HFFc6 (cell line): ENCODE data around the gene WDR20. TPM values are rescaled to one million over a fixed set of nuclear protein-coding genes. Genes with fewer than 3 reads are reported as not detected.

Experiments
- DNase-seq: peaks from one replicate; pipeline ENCODE4 v3.0.0-alpha.2; 2018
- H3K27ac Mint-ChIP-seq: 2 replicates; pipeline ENCODE4 v1.8.0; 2020; ENCODE audit warnings: mild to moderate bottlenecking, mixed read lengths
- H3K27me3 Mint-ChIP-seq: 2 replicates; pipeline ENCODE4 v1.8.0; 2021; ENCODE audit warnings: mild to moderate bottlenecking, moderate library complexity, mixed read lengths; ENCODE audit not compliant: insufficient read depth
- H3K36me3 Mint-ChIP-seq: 2 replicates; pipeline ENCODE4 v1.8.0; 2021; ENCODE audit warnings: low read depth, mixed read lengths
- H3K4me1 Mint-ChIP-seq: 2 replicates; pipeline ENCODE4 v1.8.0; 2020; ENCODE audit warnings: low read depth, mixed read lengths
- H3K4me3 Mint-ChIP-seq: 2 replicates; pipeline ENCODE4 v1.8.0; 2020; ENCODE audit warnings: mild to moderate bottlenecking, moderate library complexity, mixed read lengths
- H3K9me3 Mint-ChIP-seq: 2 replicates; pipeline ENCODE4 v1.8.0; 2020; ENCODE audit warnings: mild to moderate bottlenecking, mixed read lengths
- CTCF ChIP-seq: fragments of 200-600 bp; sonication (generic); IDR thresholded peaks from 2 replicates; pipeline ENCODE4 v1.5.0; 2021; ENCODE audit warnings: antibody characterized with exemption, mild to moderate bottlenecking
- total RNA-seq, 6 experiments: library from RNA; stranded (reverse); fragmentation: NEBNext Ultra II Directional; extraction: Animal tissue kit (Norgen Biotek cat#: 25700); gene quantifications; 2 replicates in 1 of 6; 3 replicates in 5 of 6; pipeline ENCODE4 v1.2.3, GENCODE V29; 2021

WDR20 gene
- total RNA-seq, 6 experiments from 2014 or later: 24.4 to 28.7 (median 27.7) TPM

- DNase-seq: no peak
- no peak overlapping the region for H3K27ac Mint-ChIP-seq
- H3K4me3 Mint-ChIP-seq: no peak overlapping the region
- TF ChIP-seq CTCF: no peak
- H3K27me3 Mint-ChIP-seq: no peaks in the 10 kb centered on the region
- H3K36me3 Mint-ChIP-seq: peaks cover 35% of the 10 kb centered on the region
- no peaks in the 10 kb centered on the region for H3K9me3 Mint-ChIP-seq
- peaks cover 27% of the 10 kb centered on the region for H3K4me1 Mint-ChIP-seq
Observed at GRCh38 chr14:102154121-102154520, 14.4 kb downstream of the WDR20 start.

- TF ChIP-seq CTCF: no peak
- Mint-ChIP-seq H3K27ac (peak overlapping the region; percentile 59), H3K4me1 (peaks cover 27% of the 10 kb centered on the region), H3K9me3 (no peaks in the 10 kb centered on the region), H3K4me3 (no peak overlapping the region), H3K36me3 (peaks cover 35% of the 10 kb centered on the region), H3K27me3 (no peaks in the 10 kb centered on the region)
- peak; percentile 19 for DNase-seq
Observed at GRCh38 chr14:102154821-102155549, 15.3 kb downstream of the WDR20 start.

- Mint-ChIP-seq H3K9me3 (no peaks in the 10 kb centered on the region), H3K27me3 (no peaks in the 10 kb centered on the region), H3K4me3 (no peak overlapping the region), H3K4me1 (peaks cover 35% of the 10 kb centered on the region), H3K36me3 (peaks cover 22% of the 10 kb centered on the region), H3K27ac (no peak overlapping the region)
- TF ChIP-seq CTCF: no peak
- DNase-seq: no peak
Observed at GRCh38 chr14:102157346-102157745, 17.6 kb downstream of the WDR20 start.

- H3K4me1 Mint-ChIP-seq: peaks cover 35% of the 10 kb centered on the region
- no peaks in the 10 kb centered on the region for H3K27me3 Mint-ChIP-seq
- no peak for DNase-seq
- peaks cover 12% of the 10 kb centered on the region for H3K36me3 Mint-ChIP-seq
- H3K4me3 Mint-ChIP-seq: no peak overlapping the region
- TF ChIP-seq CTCF: no peak
- no peaks in the 10 kb centered on the region for H3K9me3 Mint-ChIP-seq
- H3K27ac Mint-ChIP-seq: no peak overlapping the region
Observed at GRCh38 chr14:102158797-102159196, 19.1 kb downstream of the WDR20 start.

- H3K4me3 Mint-ChIP-seq: no peak overlapping the region
- 0 out of 2 replicates have a peak overlapping the region, but pooled peaks have one; percentile 29 for H3K27ac Mint-ChIP-seq
- H3K4me1 Mint-ChIP-seq: peaks cover 35% of the 10 kb centered on the region
- H3K9me3 Mint-ChIP-seq: no peaks in the 10 kb centered on the region
- DNase-seq: no peak
- H3K27me3 Mint-ChIP-seq: no peaks in the 10 kb centered on the region
- peaks cover 21% of the 10 kb centered on the region for H3K36me3 Mint-ChIP-seq
- no peak for TF ChIP-seq CTCF
Observed at GRCh38 chr14:102159841-102160240, 20.1 kb downstream of the WDR20 start.
